ENCODE data around the gene ACTG1. TPM values are rescaled to one million over a fixed set of nuclear protein-coding genes. Genes with fewer than 3 reads are reported as not detected.

Gene ACTG1
- total RNA-seq, 2 experiments from 2014 or later, result 4,119 to 5,987 TPM

DNA sequence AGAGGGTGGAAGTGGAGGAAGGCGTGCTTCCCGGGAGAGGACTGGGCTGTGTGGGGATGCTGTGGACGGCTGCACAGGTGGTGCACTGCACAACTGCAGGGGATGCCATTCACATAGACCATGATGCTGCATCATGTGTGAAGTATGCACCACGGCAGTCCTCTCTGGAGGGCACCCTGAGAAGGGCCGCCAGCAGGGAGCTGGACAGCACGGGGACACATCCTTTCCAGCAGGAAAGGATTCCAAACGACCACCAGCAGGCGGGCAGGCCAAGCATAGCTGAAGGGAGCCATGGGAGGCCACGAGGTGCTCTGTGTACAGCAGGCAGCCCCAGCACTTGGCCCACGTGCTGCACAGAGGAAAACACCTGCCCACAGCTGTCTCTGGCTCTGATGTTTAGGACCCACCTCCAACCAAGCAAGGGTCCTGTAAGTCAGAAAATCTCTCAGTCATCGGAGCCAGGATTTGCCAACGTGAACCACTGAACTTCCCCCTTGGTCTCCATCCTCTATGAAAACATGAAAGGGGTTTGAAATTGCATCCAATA lies 10.1 kb downstream of the ACTG1 start:
- Mint-ChIP-seq H3K36me3 (ENCODE audit: low read depth) (no peaks in the 10 kb centered on the region), H3K9me3 (ENCODE audit: low read depth) (no peaks in the 10 kb centered on the region), H3K4me1 (no peaks in the 10 kb centered on the region), H3K27ac (no peak overlapping the region), H3K27me3 (peaks cover 5% of the 10 kb centered on the region), H3K4me3 (no peak overlapping the region)
- CTCF ChIA-PET, result no interaction called here
- no peak for DNase-seq
- POLR2A ChIA-PET, result no interaction called here
- no peak for ATAC-seq
- intact Hi-C loops (cut with DNase I, micrococcal nuclease), result no loop called here

DNA sequence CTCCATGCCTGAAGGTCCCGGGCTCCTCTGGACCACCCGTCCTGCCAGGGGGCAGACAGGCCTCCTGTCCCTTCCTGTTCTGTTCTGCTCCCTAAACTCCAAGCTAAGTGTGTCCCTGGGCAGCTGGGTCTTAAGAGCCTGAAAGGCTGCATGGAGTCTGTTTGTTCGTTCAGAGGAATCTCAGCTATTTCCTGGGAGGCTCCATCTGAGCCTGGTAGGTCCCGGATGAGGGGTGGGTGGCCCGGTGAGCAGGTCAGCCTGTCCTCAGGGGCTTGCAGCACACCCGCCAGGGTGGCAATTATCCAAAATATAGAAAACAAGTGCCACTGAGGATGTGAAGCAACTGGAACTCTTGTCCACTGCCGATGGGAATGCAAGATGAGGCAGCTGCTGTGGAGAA lies 12.6 kb downstream of the ACTG1 start:
- Mint-ChIP-seq H3K4me1 (no peaks in the 10 kb centered on the region), H3K36me3 (ENCODE audit: low read depth) (no peaks in the 10 kb centered on the region), H3K9me3 (ENCODE audit: low read depth) (no peaks in the 10 kb centered on the region), H3K27ac (no peak overlapping the region), H3K27me3 (peaks cover 8% of the 10 kb centered on the region), H3K4me3 (no peak overlapping the region)
- intact Hi-C loops (cut with DNase I, micrococcal nuclease), result no loop called here
- POLR2A ChIA-PET, result interaction anchor here (1.4 kb wide), 1 partner anchor 8 kb away, joined by 3 read pairs; no protein-coding TSS in a partner anchor
- no peak for DNase-seq
- CTCF ChIA-PET, result interaction anchor here (0.8 kb wide), 1 partner anchor 177 kb away, joined by 3 read pairs; no protein-coding TSS in a partner anchor
- ATAC-seq, result no peak

DNA sequence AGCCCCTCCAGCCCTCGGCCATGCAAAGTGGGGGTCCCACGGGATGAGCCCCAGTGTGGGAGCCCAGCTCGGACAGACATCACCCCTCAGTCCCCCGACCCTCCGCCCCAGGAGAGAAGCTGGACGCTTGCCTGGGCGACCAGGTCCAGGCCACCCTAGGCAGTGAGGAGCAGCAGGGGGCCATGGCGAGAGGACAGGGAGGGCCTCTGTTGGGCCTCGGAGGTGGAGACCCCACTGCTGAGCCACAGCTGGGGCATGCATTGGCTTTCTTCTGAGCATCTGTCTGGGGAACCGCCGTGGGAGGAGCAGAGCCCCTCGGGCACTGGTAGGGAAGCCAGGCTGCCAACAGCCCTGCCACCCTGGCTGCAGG lies 13.0 kb downstream of the ACTG1 start:
- H3K4me3 Mint-ChIP-seq, result no peak overlapping the region
- CTCF ChIA-PET, result interaction anchor here (0.8 kb wide), 1 partner anchor 177 kb away, joined by 3 read pairs; no protein-coding TSS in a partner anchor
- H3K27me3 Mint-ChIP-seq, result peaks cover 8% of the 10 kb centered on the region

DNA sequence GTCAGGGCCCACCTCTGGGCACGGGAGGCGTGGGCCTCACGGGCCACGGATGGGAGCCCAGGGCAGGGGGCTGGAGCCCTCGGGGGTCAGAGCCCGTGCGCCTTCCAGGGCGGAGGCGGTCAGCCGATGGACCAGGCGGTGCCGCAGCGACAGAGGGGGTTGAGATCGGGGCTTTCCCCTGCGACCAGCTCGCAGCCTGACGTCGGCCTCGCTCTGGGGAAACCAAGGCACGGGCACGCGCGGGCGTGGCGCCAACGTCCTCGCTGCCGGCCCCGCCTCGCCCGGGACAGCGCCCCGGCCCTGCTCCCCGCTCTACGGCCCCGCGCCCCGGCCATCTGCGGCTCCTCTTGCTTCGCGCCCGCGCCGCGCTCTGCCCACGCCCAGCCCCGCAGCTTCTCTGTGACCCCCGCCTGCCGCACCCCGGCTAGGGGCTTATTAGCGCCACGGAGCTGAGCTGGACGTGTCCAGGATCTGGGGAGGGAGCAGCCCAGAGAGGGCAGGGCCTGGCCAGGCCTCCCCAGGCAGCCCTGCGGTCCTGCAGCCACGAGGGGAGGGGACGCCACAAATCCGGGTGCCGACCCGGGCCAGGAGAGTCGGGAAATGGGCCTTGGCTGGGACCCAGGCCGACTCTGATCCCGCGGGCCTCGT lies 13.5 kb downstream of the ACTG1 start:
- ChIA-PET CTCF (interaction anchor here (0.7 to 1.2 kb wide), 2 partner anchors 10 kb away, joined by 3 to 4 read pairs; no protein-coding TSS in a partner anchor), POLR2A (no interaction called here)
- H3K27ac Mint-ChIP-seq, result no peak overlapping the region
- no peaks in the 10 kb centered on the region for H3K9me3 Mint-ChIP-seq (ENCODE audit: low read depth)
- no peak overlapping the region for H3K4me3 Mint-ChIP-seq
- no peaks in the 10 kb centered on the region for H3K36me3 Mint-ChIP-seq (ENCODE audit: low read depth)
- no peak for ATAC-seq
- no peak for DNase-seq
- no peaks in the 10 kb centered on the region for H3K4me1 Mint-ChIP-seq
- H3K27me3 Mint-ChIP-seq, result peaks cover 8% of the 10 kb centered on the region
- intact Hi-C loops (cut with DNase I, micrococcal nuclease), result no loop called here

More for the DNA sequence above, 13.0 kb downstream of the ACTG1 start:
- no peak for DNase-seq
- Mint-ChIP-seq H3K27ac (no peak overlapping the region), H3K4me1 (no peaks in the 10 kb centered on the region), H3K36me3 (ENCODE audit: low read depth) (no peaks in the 10 kb centered on the region), H3K9me3 (ENCODE audit: low read depth) (no peaks in the 10 kb centered on the region)
- ATAC-seq, result no peak
- POLR2A ChIA-PET, result interaction anchor here (1.4 kb wide), 1 partner anchor 9 kb away, joined by 3 read pairs; no protein-coding TSS in a partner anchor
- intact Hi-C loops (cut with DNase I, micrococcal nuclease), result no loop called here

DNA sequence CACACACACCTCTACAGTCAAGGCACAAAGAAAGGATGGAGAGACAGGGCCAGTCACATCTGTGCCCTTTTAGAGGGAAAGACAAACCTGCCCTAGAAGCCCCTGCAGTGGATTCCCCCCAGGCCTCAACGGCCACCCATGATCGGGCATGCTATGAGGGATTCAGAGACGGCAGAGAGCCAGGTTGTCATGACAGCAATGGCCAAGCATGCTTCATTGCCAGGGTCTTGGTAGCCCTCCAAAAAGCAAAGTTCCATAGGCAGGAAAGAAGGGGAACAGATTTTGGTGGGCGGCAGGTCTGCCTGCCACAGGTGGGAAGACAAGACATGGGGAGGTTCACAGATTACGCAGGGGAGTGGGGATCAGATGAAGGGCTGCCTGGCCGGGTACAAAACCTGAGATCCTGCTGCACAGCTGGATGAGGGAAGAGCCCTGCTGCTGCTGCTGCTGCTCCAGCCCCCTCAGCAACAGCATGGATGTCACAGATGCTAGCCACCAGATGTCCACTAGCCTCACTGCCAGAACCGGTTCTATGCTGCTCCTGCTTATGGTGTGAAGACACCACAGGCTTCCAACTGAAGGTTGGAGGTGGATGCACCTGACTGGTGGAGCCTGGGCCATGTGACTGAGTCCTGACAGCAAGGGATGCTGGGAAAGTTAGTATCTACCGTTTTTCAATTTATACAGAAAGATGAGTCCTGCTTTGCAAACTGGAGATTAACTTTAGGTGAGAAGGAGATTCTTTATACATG lies 17.8 kb downstream of the ACTG1 start:
- POLR2A ChIA-PET, result no interaction called here
- CTCF ChIA-PET, result no interaction called here
- Mint-ChIP-seq H3K27me3 (peaks cover 8% of the 10 kb centered on the region), H3K36me3 (ENCODE audit: low read depth) (no peaks in the 10 kb centered on the region), H3K9me3 (ENCODE audit: low read depth) (no peaks in the 10 kb centered on the region), H3K4me3 (no peak overlapping the region), H3K4me1 (no peaks in the 10 kb centered on the region), H3K27ac (no peak overlapping the region)
- intact Hi-C loops (cut with DNase I, micrococcal nuclease), result no loop called here
- ATAC-seq (peak; percentile 84), DNase-seq (peak; percentile 51)

DNA sequence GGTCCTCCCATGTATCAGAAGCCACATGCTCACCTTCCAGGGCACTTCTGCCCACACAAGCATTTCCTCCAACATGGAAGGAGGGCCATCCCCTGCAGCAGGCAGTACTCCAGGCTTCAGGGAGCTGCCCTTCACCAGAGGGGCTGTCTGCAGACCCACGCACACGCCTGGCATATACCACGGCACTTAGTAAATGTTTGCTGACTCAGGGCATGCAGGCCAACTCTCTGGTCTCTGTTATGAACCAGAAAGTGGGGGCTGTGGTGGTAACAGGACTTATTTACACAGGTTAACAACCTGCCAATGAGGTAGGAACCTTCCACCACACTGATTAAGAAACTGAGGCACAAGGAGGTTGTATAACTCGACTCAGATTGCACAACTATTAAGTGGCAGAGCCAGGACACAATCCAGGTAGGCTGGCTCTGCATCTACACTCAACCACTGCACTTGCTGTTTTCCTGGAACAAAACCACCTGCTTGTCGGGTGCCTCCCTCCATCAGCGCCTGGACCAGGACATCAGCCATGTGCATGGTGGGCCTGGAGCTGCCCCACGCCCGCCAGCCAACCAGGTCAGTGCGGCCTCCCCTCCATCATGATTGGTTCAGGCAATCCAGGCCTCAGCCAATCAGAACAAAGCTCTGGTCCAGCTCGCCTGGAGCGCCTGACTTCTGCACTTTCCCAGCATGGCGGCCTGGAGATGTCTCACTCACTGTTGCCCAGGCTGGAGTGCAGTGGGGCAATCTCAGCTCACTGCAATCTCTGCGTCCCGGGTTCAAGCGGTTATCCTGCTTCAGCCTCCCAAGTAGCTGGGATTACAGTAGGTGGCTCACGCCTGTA lies 19.2 kb downstream of the ACTG1 start:
- ChIA-PET CTCF (interaction anchor here (0.6 kb wide), 1 partner anchor 1634 kb away, joined by 4 read pairs; no protein-coding TSS in a partner anchor), POLR2A (interaction anchor here (0.6 kb wide), 1 partner anchor 537 kb away, joined by 6 read pairs; no protein-coding TSS in a partner anchor)
- Mint-ChIP-seq H3K27me3 (peaks cover 6% of the 10 kb centered on the region), H3K27ac (no peak overlapping the region), H3K4me3 (no peak overlapping the region), H3K9me3 (ENCODE audit: low read depth) (no peaks in the 10 kb centered on the region), H3K4me1 (no peaks in the 10 kb centered on the region), H3K36me3 (ENCODE audit: low read depth) (no peaks in the 10 kb centered on the region)
- intact Hi-C loops (cut with DNase I, micrococcal nuclease), result no loop called here
- ATAC-seq, result no peak
- DNase-seq, result no peak

DNA sequence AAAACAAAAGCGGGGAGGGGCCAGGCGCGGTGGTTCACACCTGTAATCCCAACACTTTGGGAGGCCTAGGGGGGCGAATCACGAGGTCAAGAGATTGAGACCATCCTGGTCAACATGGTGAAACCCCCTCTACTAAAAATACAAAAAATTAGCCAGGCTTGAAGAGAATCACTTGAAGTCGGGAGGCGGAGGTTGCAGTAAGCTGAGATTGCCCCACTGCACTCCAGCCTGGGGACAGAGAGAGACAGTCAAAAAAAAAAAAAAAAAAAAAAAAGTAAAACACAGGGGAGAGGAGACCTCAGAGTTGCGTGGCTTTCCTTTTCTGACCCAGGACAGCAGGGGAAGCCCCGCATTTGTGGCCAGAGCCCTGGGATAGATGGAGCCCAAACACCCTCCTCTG lies 19.9 kb downstream of the ACTG1 start:
- DNase-seq (no peak), ATAC-seq (no peak)
- no peaks in the 10 kb centered on the region for H3K9me3 Mint-ChIP-seq (ENCODE audit: low read depth)
- CTCF ChIA-PET, result interaction anchor here (0.6 kb wide), 2 partner anchors 715 to 1634 kb away, joined by 4 read pairs; no protein-coding TSS in a partner anchor
- H3K4me3 Mint-ChIP-seq, result no peak overlapping the region
- POLR2A ChIA-PET, result no interaction called here
- H3K4me1 Mint-ChIP-seq, result no peaks in the 10 kb centered on the region
- H3K27me3 Mint-ChIP-seq, result peaks cover 2% of the 10 kb centered on the region
- intact Hi-C loops (cut with DNase I, micrococcal nuclease), result no loop called here
- no peak overlapping the region for H3K27ac Mint-ChIP-seq
- no peaks in the 10 kb centered on the region for H3K36me3 Mint-ChIP-seq (ENCODE audit: low read depth)

DNA sequence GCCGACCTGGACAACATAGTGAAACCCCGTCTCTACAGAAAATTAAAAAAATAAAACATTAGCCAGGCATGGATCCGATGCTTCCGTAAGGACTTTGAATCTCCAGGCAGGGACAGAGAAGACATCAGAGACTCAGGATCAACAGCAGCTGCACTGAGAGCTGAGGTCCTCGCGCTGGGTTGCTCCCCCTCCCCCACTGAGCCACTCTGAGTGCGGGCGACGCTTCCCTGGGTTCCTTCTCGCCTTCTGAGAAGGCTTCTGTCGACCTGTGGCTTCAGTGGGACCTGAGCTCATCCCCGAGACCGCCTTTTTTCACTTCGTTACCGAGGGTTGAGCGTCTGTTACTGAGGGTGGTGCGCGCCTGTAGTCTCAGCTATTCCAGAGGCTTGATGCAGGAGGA lies 20.4 kb downstream of the ACTG1 start:
- no peak overlapping the region for H3K4me3 Mint-ChIP-seq
- intact Hi-C loops (cut with DNase I, micrococcal nuclease), result no loop called here
- POLR2A ChIA-PET, result no interaction called here
- no peaks in the 10 kb centered on the region for H3K9me3 Mint-ChIP-seq (ENCODE audit: low read depth)
- H3K36me3 Mint-ChIP-seq (ENCODE audit: low read depth), result no peaks in the 10 kb centered on the region
- ATAC-seq (no peak), DNase-seq (no peak)
- no peak overlapping the region for H3K27ac Mint-ChIP-seq
- H3K4me1 Mint-ChIP-seq, result no peaks in the 10 kb centered on the region
- H3K27me3 Mint-ChIP-seq, result peaks cover 2% of the 10 kb centered on the region
- CTCF ChIA-PET, result interaction anchor here (0.6 kb wide), 1 partner anchor 714 kb away, joined by 4 read pairs; no protein-coding TSS in a partner anchor

DNA sequence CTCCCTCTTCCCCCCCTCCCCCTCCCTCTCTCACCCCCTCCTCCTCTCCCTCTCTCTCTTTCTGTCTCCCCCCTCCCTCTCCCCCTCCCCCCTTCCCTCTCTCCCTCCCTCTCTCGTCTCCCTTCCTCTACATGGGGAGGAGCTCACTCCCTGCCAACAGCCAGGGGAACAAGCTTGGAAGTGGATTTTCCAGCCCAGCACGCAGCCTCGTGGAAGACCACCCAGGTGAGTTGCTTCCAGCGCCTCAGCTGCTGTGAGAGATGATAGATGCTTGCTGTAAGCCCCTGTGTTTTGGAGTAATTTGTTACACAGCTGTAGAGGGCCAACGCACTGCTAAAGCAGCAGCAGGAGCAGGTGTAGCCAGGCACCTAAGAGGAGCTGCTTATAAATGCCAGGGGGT lies 20.8 kb downstream of the ACTG1 start:
- H3K4me1 Mint-ChIP-seq, result no peaks in the 10 kb centered on the region
- CTCF ChIA-PET, result no interaction called here
- intact Hi-C loops (cut with DNase I, micrococcal nuclease), result no loop called here

DNA sequence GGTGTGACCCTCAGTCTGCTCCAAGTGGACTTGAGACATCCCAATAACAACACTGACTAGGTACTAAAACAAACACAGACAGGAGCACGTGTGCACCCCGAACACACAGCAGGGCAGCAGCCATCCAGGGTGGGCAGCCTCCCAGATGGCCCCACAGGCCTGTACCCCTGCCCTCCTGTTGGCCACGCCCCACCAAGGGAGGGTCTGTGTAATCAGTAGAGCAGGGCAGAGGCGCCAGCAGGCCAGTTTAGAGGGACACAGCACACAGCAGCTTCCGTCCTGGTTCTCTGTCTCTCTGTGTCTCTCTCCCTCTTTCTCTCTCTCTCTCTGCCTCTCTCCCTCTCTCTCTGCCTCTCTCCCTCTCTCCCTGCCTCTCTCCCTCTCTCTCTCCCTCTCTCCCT lies 21.4 kb downstream of the ACTG1 start:
- intact Hi-C loops (cut with DNase I, micrococcal nuclease), result no loop called here
- Mint-ChIP-seq H3K36me3 (ENCODE audit: low read depth) (no peaks in the 10 kb centered on the region), H3K27me3 (peaks cover 3% of the 10 kb centered on the region), H3K27ac (no peak overlapping the region), H3K9me3 (ENCODE audit: low read depth) (no peaks in the 10 kb centered on the region), H3K4me3 (no peak overlapping the region), H3K4me1 (peaks cover 4% of the 10 kb centered on the region)
- DNase-seq (no peak), ATAC-seq (no peak)
- POLR2A ChIA-PET, result no interaction called here
- CTCF ChIA-PET, result no interaction called here

More for the DNA sequence above, 20.8 kb downstream of the ACTG1 start:
- Mint-ChIP-seq H3K36me3 (ENCODE audit: low read depth) (no peaks in the 10 kb centered on the region), H3K9me3 (ENCODE audit: low read depth) (no peaks in the 10 kb centered on the region), H3K27me3 (peaks cover 2% of the 10 kb centered on the region), H3K27ac (no peak overlapping the region), H3K4me3 (no peak overlapping the region)
- ATAC-seq, result no peak
- POLR2A ChIA-PET, result no interaction called here
- no peak for DNase-seq

Measured in activated CD4-positive, alpha-beta T cell treated with anti-CD3 and anti-CD28 coated beads for 36 hours (primary cell).